Jurkat, Clone E6-1 (cell line): Measurements from ENCODE around the gene ZNF431. TPM values are rescaled to one million over a fixed set of nuclear protein-coding genes. Genes with fewer than 3 reads are reported as not detected.
A peak's percentile ranks its signal among the peaks of the same experiment; 100 is the strongest.

ENCODE experiments used
- DNase-seq: peaks from one replicate; pipeline ENCODE4 v3.0.0-alpha.2; 2011; ENCODE audit warnings: low read depth, low spot score
- H3K4me3 ChIP-seq: 2 replicates; pipeline ENCODE4 v1.5.1; 2011; ENCODE audit warnings: mild to moderate bottlenecking, low read length, control low read depth, moderate library complexity
- polyA plus RNA-seq: library from polyadenylated mRNA; unstranded; fragments of >200 nt; gene quantifications from one replicate; pipeline ENCODE4 v1.2.1, GENCODE V29; 2012; ENCODE audit warnings: missing spikeins; ENCODE audit not compliant: insufficient read length, insufficient read depth

ZNF431 gene
- polyA plus RNA-seq = 14.1 TPM

DNA sequence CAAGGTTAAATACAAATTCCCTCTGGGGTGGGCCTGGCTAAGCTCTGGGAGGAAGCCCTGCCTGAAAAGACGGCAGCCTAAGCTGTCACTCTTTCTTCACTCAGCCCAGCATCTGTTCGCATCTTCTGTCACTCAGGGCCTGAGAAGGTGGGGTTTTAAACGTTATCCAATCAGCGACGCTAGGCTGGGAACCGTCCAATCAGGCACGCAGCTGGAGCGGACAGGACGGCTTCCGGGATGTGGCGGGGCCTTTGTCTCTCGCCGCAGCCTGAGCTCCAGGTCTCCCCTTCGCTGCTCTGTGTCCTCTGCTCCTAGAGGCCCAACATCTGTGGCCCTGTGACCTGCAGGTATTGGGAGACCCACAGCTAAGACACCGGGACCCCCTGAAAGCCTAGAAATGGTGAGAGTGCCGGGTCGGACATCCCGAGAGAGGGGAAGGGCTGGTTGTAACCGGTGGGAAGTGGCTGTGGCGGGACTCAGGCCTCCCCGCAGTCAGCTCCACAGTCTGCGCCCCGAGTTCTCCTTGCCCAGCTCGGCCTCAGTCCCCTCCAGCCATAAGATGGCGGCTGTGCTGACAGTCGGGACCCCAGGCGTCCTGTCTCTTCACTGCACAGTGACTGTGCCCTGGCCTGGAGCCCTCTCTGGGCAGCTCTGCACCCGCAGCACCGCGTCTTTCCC is at the start of gene ZNF431:
ZNF431 (plus strand) TSS at position 254 of the 678 bp plus-strand sequence; CDS start at position 398, 144 bp downstream.
- peak; percentile 98 for DNase-seq
- H3K4me3 ChIP-seq = peak within 1 kb of the TSS; percentile 89

- DNase-seq = no peak
- no peak overlapping the region for H3K4me3 ChIP-seq
These were observed 49.7 kb upstream of the ZNF431 start for GRCh38 chr19:21092109-21092508.

GRCh38 chr19:21094347-21095025 is 47.4 kb upstream of the ZNF431 start:
- DNase-seq = no peak
- H3K4me3 ChIP-seq = no peak overlapping the region

- H3K4me3 ChIP-seq = no peak overlapping the region
- DNase-seq = no peak
These were observed 43.5 kb upstream of the ZNF431 start for GRCh38 chr19:21098291-21098690.

GRCh38 chr19:21101521-21102242 is 40.2 kb upstream of the ZNF431 start:
- no peak for DNase-seq
- no peak overlapping the region for H3K4me3 ChIP-seq

GRCh38 chr19:21109116-21109515 is 32.7 kb upstream of the ZNF431 start:
- no peak overlapping the region for H3K4me3 ChIP-seq
- no peak for DNase-seq

DNA sequence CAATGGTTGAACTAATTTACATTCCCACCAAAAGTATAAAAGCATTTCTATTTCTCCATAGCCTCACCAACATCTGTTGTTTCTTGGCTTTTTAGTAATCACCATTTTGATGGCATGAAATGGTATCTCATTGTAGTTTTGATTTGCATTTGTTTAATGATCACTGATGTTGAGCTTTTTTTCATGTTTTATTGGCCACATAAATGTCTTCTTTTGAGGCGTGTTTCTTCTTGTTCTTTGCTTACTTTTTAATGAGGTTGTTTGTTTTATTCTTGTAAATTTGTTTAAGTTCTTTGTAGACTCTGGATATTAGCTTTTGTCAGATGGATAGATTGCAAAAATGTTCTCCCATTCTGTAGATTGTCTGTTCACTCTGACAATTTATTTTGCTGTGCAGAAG is 31.7 kb upstream of the ZNF431 start:
- no peak overlapping the region for H3K4me3 ChIP-seq
- no peak for DNase-seq

GRCh38 chr19:21115430-21115829 is 26.4 kb upstream of the ZNF431 start:
- no peak for DNase-seq
- no peak overlapping the region for H3K4me3 ChIP-seq

DNA sequence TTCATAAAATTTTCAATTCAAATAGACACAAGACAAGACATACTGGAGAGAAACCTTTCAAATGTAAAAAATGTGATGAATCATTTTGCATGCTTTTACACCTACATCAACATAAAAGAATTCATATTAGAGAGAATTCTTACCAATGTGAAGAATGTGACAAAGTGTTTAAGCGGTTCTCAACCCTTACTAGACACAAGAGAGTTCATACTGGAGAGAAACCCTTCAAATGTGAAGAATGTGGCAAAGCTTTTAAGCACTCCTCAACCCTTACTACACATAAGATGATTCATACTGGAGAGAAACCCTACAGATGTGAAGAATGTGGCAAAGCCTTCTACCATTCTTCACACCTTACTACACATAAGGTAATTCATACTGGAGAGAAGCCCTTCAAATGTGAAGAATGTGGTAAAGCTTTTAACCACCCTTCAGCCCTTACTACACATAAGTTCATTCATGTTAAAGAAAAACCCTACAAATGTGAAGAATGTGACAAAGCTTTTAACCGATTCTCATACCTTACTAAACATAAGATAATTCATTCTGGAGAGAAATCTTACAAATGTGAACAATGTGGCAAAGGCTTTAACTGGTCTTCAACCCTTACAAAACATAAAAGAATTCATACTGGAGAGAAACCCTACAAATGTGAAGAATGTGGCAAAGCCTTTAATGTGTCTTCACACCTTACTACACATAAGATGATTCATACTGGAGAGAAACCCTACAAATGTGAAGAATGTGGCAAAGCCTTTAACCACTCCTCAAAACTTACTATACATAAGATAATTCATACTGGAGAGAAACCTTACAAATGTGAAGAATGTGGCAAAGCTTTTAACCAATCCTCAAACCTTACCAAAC is 24.6 kb upstream of the ZNF431 start:
- no peak for DNase-seq
- no peak overlapping the region for H3K4me3 ChIP-seq

- no peak for DNase-seq
- no peak overlapping the region for H3K4me3 ChIP-seq
These were observed 15.8 kb upstream of the ZNF431 start for GRCh38 chr19:21126078-21126477.

DNA sequence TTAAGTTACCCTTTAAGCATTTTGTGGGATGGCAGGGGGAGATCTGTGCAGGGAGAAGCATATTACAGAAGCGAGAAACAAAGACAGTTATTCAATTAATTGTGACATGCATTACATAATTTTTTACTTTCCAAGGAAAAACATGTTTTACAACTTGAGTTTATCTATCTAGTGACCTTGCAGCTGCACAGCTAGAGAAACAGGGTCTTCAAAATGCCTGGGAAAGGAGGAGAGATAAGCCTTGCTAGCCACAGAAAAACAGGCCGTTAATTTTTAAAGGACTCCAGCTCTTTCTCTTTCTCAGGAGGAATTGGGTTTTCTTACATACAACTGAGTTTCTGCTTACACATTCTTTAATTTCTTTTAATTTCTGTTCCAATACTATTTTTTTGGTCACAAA is 14.8 kb upstream of the ZNF431 start:
- DNase-seq = no peak
- H3K4me3 ChIP-seq = no peak overlapping the region

DNA sequence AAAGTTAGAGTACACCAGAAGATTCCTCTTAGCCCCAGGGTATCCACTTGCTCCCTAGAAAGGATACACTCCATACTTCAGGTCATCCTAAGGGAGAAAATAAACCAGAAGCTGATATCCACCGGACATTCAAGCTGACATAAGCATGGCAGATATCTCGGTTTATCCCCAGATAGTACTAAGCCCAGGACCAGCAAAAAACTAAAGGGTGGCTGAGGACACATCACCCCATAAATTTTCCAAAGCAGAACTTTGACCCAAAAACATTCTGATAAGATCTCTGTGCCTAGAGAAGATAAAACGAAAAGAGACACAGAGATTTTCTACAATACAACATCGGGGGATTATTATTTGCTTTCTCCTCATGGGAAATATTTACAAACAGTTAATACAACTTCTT is 13.9 kb upstream of the ZNF431 start:
- no peak overlapping the region for H3K4me3 ChIP-seq
- DNase-seq = no peak

- peak; percentile 50 for DNase-seq
- H3K4me3 ChIP-seq = no peak overlapping the region
These were observed 12.7 kb upstream of the ZNF431 start for GRCh38 chr19:21128901-21129698.

DNA sequence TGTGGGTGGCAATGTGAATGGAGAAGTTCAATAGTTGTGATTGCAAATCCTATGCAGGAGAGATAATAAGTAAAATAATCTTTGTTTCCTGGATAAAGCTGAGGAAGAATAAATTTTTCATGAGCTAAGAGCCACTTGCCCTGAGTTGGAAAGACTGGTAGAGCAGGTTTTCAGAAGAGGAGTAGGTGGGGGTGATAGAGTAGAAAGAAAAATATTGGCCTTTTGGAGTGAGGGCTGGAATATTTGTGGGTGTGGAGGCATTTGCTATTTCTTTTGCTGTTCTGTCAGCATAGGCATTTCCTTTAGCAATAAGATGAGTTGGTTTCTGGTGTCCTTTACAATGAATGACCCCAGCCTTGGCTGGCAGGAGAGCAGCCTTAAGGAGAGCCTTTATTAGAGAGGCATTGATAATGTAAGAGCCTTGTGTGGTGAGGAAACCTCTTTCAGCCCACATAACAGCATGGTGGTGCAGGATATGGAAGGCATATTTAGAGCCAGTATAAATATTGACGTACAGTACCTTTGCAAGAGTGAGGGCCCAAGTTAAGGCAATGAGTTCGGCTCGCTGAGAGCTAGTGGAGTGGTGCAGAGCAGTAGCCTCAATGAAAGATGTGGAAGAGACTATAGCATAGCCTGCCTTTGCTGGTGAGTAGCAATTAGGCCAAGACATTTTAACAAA is 11.6 kb upstream of the ZNF431 start:
- no peak for DNase-seq
- no peak overlapping the region for H3K4me3 ChIP-seq

GRCh38 chr19:21133633-21134032 is 8.2 kb upstream of the ZNF431 start:
- no peak for DNase-seq
- no peak overlapping the region for H3K4me3 ChIP-seq

DNA sequence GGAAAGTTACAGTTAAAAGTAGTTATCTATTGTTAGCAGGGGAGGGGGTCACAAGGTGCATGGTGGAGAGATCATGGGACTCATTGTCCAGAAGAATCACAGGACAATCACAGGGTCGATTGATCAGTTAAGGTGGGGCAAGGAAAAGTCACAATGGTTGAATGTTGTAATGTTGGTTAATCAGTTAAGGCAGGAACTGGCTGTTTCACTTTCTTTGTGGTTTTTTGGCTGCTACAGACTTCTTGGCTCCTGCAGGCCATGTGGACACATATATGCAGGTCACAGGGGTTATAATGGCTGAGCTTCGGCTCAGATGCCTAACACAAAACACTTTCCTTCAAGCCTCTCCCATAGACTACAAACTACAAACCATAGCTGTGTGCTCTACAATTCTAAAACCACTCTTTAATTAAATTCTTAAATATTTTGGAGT is 6.9 kb upstream of the ZNF431 start:
- DNase-seq = no peak
- H3K4me3 ChIP-seq = no peak overlapping the region

DNA sequence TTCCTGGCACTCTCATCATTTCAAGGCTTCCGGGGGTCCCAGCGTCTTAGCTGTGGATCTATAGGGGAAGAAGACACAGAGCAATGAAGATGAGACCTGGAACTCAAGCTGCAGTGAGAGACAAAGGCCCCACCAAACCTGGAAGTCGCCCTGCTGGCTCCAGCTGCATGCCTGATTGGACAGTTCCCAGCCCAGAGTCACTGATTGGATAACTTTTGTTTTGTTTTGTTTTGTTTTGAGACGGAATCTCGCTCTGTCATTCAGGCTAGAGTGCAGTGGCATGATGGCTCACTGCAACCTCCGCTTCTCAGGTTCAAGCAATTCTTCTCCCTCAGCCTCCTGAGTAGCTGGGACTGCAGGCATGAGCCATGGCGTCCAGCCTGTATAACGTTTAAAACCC is 6.4 kb upstream of the ZNF431 start:
- DNase-seq = no peak
- no peak overlapping the region for H3K4me3 ChIP-seq

GRCh38 chr19:21138130-21138529 is 3.7 kb upstream of the ZNF431 start:
- H3K4me3 ChIP-seq = no peak overlapping the region
- no peak for DNase-seq
